ENCODE measurements around the gene POLRMT.

Gene POLRMT

DNA sequence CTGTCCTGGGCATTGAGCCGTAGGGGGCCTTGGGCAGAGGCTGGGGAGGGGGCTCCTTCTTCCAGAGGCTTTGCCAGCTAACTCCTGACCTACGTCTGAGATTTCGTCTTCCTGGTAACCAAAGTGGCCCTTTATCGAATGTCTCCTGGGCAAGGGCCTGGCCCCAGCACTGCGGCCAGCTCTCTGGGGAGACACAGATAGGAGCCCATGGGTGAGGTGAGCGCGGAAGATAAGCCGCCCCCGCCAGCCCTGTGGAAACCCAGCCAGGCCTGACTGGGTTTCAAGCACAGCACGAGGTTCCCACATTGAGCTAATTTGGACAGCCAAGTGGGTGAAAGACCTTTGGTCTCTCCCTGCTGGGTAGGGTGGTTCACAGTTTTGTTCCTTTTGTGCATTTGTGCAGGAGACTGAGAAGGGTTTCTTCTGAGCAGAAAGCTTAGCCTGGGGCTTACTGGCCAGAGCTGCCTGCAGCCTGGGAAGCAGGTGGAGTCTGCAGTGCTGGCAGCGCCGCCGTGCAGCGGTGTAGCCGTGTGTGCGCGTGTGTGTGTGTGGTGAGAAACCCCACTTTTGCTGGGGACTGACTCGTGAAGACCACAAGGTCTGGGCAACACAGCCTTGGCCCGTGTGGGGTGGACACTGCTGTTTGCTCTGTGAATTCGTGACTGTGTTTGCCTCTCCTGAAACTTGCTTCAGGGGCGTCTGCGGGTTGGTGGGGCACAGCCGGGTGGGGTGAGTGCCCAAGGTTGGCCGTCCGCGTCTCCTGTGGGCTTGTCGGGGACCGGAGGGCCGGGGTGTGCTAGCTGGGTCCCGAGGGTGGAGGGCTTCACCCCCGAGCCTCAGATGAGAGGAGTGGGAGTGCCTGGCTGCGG, 58.4 kb downstream of the POLRMT start:
- DNase-seq = peak in 1 of 2 experiments; percentile 30

DNA sequence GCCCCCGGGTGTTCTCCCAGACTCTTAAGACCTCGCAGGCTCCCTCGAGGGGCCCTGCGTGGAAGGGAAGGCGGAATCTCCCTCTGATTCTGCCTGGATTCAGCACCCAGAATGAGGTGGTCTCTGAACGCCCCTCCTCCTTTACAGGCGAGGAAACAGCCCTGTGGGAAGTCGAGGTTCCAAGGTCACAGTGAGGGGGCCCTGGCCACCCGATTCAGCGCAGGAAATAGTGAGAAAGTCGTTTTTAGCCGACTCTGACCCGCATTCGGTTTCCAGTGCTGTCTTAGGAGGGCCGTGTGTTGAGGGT, 59.9 kb downstream of the POLRMT start:
- DNase-seq = no peak

DNA sequence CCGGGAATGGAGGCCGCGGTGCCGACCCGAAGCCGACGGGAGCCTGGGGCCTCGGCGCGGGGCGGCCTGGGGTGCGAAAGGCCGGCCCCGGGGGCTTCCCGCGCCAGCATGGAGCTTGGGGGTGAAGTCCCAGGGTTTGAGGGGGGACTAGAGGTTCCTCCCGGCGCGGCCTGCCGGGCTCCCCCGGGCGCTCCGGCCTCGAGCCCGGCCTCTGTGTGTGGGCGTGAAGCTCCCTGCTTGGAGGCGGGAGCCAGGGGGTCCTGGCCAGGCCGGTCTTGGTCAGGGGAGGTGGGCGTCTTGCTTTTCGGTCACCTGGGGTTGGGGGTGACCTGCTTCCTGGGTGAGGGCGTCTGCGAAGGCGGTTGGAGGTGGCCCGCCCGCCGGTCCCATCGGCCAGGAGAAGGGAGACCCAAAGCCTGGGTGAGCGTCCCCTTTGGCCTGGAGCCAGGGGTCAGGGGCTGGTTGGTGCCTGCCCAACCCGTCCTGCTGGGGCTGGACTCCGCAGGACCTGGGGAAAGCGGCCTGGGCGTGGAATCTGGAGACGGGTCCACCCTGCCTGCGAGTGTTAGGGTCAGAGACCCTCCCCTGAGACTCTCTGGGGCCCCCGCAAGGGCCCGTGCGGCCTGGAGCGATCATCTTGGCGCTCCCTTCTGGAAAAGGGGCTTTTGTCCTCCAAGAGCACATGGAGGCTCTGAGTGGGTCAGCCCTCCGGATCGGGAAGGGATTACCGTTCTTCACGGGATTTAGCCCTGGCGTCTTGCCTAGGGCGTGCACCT, 60.4 kb downstream of the POLRMT start:
- peak; percentile 35 to 48 for DNase-seq

DNA sequence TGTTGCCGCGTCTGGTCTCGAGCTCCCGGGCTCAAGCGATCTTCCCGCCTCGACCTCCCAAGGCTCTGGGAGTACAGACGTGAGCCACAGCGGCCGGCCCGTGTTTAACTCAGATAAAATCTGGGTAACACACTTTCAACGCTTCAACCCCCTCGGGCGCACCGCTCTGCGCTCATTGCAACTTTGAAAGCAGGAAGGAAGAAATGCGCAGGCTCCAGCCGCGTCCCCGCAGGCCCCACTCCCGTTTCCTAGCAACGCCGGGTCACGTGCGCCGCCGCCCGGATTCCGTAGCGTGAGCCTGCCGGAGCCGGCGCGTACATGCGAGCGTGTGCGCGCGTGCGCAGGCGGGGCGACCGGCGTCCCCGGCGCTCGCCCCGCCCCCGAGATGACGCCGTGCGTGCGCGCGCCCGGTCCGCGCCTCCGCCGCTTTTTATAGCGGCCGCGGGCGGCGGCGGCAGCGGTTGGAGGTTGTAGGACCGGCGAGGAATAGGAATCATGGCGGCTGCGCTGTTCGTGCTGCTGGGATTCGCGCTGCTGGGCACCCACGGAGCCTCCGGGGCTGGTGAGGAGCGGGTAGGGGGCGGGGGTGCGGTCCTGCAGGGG, 61.1 kb downstream of the POLRMT start, which contains the start of gene BSG:
Gene BSG (plus strand): TSS at position 457 of the 603 bp plus-strand sequence. CDS start 39 bp downstream, at position 496.
- peak; percentile 97 to 98 for DNase-seq

DNA sequence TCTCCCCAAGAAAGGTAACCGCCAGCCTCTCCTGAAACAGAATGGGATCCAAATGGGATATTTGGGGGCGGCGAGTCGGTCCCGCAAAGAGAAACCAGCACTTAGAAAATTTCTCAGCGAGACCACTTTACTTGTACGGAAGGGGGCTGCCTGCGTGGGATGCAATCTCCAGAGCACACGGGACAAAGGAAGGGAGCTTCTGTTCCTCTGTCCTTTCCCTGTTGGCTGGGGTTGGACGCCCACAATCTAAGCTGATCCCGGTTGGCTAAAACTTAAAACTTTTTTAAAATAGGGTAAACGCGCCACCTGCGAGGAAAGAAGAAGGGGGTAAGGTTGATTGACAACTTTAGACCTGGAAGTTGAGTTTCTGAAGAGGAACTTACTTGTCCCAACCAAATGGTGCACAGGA, 61.8 kb downstream of the POLRMT start:
- peak in 1 of 2 experiments; percentile 29 for DNase-seq

DNA sequence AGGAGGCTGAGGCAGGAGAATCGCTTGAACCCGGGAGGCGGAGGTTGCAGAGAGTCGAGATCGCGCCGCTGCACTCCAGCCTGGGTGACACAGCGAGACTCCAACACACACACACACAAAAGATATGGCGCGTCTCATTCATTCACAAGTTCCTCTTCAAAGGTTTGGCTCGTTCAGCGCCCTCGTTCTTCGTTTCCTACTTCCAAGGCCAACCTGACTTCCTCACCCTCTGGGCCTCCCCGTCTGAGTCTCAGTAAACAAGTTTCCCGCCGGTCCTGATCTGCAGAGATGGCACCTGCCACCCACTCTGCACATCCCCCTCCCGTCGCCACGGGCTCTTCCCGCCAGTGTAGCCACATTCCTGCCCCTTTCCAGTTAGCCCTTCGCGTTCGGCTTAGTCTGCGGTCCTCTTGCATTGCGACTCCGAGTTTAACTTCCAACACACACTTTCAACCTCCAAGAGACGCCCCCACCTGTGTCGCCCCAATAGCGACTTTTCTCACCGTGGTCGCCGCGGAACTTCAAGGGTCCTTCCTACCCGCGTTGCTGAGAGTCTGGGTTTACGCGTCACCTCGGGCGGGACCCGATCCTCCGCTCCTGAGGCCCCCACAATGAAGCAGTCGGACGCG, 62.3 kb downstream of the POLRMT start:
- peak; percentile 27 to 71 for DNase-seq

DNA sequence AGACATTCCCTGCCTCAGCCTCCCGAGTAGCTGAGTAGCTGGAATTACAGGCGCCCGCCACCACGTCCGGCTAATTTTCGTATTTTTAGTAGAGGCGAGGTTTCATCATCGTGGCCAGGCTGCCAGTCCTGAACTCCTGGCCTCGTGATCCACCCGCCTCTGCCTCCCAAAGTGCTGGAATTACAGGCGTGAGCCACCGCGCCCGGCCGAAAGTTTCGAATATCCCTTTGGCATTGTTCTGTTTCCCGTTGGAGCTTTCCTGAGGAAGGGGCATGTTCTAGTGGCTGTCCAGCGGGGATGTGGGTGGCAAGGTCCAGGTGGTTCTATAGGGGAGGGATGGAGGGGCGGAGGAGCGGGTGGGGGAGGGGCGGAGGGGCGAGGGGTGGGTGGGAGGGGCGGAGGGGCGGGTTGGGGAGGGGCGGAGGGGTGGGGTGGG, 63.1 kb downstream of the POLRMT start:
- DNase-seq = no peak

DNA sequence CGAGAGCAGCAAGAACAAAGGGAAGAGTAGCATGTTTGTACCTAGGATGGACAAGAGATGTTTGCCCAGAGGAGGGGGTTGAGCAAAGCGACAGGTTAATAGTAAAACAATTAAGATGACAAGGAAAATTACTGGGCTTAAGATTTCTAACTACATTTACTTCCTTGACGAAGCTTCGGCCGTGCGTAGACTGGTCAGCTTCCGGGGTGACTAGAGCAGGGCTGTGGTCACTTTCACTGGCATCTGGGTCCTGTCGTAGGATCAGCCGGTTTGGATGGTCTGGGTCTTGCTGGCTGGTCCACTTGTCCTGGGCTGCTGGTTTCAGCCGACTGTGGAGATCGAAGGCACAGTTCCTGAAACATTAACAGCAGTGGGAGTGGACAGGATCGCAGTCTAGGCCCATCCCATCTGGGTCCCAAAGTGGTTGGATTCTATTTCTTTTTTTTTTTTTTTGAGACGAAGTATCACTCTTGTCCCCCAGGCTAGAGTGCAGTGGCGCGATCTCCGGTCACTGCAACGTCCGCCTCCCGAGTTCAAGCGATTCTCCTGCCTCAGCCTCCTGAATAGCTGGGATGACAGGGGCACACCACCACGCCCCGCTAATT, 65.9 kb downstream of the POLRMT start:
- DNase-seq = no peak
